Activated CD4-positive, alpha-beta T cell treated with anti-CD3 and anti-CD28 coated beads, Interleukin-2, amount 50 U/mL, for 4 hours (primary cell): Measurements from ENCODE around the gene TMEM41A.
"Not testable (repeated sequence)": the region's sequence is repeated elsewhere in the genome, so short reads cannot be mapped to it uniquely, and the experiment has no call there.

Experiments used
- DNase-seq, 2 experiments: peaks; one replicate each; pipeline ENCODE4 v3.0.0-alpha.2; 2020

TMEM41A gene

DNA sequence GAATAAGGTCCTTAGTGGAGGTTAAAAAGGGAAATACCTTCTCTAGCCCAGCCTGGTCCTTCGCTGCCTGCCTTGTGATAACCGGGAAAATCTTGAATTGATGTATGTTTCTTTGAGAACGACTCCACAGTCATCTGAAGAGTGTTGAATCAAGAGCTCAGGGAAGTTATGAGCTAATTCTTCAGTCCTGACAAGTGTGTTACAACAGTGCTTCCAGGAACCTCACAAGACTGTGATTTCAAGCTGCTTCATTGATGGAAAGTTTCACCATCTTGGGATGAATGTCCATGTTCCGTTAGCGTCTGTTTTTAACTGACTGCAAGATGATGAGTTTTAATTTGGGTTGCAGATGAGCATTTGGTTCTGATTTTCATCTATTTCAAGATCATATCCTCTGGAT is 12.4 kb downstream of the TMEM41A start:
- no peak for DNase-seq

DNA sequence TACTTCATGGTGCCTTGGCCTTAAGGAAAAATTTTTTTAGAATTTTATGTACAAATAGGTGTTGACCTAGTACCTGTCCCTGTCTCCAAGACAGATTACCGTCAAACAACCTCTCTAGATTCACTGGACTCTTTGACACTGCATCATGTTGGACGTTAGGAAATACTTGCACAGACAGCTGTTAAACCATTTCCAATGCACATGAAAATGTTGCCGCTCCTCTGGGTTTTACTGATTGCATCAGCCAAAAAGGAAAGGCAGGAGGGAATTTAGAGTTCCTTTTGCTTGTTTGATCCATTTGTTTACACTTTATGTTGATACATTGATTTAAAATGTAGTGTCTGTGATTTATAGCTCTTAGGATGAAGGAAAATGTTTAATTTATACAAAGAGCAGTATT is 14.5 kb downstream of the TMEM41A start:
- DNase-seq = no peak

DNA sequence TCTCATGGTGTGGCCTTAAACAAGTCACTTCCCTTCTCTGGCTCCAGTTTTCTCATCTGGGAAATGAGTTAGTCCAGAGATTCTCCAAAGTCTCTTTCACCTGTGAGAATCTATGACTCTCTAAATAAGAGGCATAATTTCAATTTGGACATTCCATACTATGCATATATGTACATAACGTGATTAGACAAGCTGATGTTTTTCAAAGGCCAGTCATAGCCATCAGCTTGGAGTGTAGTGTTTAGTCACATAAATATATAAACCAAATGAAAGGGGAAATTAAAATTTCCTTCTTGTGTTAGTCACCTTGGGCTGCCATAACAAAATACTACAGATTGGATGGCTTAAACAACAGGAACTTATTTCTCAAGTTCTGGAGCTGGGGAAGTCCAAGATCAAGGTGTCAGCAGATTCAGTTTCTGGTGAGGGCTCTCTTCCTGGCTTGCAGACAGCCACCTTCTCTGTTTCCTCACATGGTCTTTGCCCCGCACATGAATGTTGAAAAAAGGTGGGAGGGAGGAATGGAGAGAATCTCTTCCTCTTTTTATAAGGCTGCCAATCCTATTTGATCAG is 19.4 kb downstream of the TMEM41A start:
- no peak for DNase-seq

DNA sequence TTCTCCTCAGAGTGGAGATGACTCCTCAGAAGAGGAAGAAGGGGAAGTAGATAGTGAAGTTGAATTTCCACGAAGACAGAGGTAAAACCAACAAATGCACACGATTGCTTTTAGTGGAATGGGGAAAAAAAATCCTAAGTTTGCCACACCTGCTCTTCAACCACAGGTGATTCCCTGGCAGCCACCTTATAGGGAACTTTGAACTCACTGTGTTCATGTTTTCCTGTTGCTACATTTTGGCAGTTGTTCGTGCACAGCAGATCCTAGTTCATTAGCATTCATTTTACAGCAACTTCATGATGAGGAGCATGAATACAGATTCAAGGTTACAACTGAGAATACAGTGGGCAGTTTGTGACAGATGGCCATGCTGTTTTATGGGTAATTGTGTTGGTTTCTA is 21.5 kb downstream of the TMEM41A start:
- DNase-seq = no peak

DNA sequence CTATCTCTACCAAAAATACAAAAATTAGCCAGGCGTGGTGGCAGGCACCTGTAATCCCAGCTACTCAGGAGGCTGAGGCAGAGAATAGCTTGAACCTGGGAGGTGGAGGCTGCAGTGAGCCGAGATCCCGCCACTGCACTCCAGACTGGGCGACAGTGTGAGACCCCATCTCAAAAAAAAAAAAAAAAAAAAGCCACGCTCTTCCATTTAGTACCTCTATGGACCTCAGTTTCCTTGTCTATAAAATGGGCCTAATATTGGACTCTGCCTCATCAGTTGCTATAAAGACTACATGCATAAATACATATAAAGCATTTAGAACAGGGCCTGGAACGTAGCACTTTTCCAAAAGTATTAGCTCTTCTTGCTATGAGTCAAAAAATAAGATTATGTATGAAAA is 23.9 kb downstream of the TMEM41A start:
- not testable (repeated sequence) for DNase-seq

DNA sequence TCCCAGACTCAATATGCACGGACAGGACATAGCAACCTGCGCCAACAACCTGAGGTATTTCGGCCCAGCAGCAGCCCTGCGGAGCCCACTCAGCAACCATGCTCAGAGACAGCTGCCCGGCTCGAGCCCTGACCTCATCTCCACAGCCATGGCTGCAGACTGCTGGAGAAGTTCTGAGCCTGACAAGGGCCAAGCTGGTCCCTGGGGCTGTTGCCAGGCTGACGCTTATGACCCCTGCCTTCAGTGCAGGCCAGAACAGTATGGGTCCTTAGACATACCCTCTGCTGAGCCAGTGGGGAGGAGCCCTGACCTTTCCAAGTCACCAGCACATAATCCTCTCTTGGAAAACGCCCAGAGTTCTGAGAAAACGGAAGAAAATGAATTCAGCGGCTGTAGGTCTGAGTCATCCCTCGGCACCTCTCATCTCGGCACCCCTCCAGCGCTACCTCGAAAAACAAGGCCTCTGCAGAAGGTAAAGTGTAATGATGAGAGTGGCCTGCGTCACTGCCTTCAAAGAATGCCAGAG is 25.5 kb downstream of the TMEM41A start:
- no peak for DNase-seq

DNA sequence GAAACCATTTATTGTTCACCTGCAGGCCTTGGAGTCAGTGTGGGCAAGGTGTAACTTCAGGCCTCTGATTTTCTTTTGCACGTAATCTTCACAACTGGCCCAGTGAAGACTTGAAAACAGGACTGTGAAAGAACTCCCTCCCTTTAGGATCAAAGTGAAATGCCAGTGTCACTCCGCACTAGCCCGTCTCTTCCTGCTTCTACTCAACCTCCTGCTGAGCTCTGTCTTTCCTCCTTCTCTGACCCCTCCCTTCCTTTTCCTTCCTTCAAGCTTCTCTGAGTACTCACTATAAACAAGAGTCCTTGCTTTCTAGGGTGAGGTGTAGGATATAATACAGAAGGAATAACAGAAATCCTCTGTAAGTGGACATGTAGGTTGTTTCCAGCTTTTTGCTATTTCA is 28.5 kb downstream of the TMEM41A start:
- DNase-seq = no peak

DNA sequence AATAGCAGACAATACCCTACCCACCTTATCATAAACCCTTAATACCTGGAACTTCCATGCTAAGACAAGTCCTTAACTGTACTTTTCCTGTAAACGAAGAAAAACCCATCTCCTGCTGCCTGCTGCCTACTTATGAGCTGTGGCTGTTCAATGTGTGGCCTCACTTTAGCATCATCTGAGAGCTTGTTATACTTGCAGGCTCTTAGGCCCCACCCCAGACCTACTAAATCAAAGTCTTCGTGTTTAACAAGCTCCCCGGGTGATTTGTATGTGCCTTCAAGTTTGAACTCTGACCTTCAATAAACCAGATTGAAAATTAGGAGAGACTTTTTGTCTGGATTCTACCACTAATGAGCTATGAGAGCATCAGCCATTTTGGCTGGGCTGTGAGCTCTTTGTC is 29.3 kb downstream of the TMEM41A start:
- DNase-seq = no peak

DNA sequence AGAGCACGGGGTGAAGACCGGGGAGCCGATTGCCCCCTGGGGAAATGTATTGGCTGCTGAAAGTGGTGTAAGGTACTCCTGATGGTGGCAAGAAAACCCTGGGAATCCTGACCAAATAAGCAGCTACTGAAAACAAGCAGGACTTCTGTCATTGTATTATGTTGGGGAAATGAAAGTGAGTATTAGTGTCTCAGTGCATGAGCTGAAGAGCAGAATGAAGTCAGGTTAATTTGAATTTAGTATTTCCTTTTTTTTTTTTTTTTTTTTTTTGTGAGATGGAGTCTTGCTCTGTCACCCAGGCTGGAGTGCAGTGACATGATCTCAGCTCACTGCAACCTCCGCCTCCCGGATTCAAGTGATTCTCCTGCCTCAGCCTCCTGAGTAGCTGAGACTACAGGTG is 32.7 kb downstream of the TMEM41A start:
- not testable (repeated sequence) for DNase-seq

DNA sequence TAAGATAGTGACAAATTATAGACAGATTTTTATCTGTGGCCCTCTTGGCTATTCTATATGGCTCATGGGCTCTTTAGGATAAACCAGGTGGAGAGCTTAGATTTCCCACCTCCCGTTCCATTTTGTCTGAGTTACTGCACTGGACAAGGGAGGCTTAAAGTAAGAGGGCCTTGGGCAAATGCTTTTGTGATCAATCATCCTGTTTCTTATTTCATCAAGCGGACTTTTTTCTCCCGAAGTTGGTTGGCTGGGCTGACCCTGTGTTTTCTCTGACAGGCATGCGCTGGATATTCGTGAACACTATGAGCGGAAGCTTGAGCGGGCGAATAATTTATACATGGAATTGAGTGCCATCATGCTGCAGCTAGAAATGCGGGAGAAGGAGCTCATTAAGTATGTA is 33.4 kb downstream of the TMEM41A start:
- DNase-seq = no peak

DNA sequence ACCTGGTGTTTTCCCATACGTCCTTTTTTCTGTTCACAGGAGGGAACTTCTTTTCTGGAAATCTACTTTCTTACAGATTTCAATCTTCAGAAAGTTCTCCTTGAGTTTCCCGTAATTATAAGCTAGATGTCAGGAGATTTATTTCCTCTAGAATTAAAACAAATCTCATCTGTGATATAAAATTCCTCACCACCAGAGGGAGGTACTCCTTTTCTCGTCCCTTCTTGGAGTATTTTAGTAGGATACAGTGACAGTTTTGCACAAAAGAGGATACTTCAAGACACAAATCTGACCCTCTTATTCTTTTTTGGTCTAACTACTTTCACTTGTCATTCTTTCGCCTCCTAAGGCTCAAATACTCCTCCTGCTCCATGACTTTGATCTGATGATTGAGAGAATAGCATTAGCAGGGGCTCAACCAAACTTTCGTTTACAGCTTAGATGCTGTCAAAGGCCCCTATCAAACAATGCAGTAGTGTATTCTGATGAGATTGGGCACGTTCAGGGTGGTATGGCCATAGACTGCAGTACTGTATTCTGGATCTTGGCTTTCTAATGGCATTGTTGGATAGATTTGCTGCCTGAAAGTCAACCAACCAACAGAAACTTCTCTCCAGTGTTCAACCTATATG is 38.0 kb downstream of the TMEM41A start:
- DNase-seq = no peak

DNA sequence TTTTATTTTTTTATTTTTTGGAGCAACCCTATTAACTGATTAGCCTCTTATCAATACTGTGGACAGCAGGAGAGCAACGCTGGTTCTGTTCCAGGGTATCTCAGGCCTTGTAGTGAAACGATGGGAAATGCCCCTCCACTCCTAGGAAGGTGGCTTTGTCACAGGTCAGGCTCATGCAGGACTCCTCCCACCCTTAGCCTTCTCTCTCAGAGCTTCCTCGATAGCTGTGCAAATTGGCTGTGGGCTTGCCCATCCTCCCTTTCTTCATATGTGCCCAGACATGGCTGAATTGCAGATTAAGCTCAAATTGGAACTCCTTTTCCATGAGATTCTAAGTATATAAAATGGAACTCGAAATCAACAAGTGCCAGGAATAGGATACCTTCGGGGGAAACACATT is 38.5 kb downstream of the TMEM41A start:
- no peak for DNase-seq

DNA sequence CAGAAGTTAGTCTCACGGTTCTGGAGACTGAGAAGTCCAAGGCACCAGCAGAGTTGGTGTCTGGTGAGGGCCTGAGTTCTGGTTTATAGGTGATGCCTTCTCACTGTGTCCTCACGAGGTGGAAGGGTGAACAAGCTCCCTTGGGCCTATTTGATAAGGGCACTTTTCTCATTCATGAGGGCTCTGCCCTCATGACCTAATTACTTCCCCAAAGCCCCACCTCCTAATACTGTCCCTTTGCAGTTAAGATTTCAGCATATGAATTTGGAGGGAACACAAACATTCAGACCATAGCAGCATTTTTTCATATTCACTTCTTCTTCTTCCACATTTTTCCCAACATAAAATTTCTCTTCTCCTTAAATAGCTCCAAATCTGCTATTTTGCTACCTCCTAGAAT is 41.5 kb downstream of the TMEM41A start:
- no peak for DNase-seq

DNA sequence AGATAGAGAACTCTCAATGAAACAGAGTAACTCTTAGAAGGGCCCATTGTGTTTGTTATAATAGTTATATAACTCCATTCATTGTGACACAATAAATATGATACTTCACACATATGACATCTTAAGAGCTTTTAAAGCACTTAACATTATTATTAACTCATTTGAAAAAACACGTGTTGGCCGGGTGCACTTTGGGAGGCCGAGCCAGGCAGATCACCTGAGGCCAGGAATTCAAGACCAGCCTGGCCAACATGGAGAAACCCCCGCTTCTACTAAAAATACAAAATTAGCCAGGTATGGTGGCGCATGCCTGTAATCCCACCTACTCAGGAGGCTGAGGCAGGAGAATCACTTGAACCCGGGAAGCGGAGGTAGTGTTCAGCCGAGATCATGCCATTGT is 47.4 kb downstream of the TMEM41A start:
- not testable (repeated sequence) for DNase-seq

DNA sequence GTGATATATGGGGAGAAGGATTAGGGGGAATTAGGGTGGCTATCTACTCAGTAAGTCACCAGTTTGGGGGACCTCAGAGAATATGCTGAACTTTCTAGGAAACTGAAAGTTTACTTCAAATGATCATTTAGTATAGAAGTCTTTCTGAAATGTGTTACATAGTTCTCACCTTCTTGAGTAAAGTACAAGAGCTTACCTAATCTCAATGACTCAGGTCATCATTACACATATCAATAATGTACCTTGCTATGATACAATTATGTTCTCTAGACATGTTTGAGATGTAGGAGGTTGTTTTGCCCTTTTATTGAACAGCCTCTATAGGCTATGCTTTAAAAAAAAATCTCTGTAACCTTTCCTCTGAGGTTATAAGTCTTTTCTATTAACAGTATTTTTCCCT is 50.7 kb downstream of the TMEM41A start:
- no peak for DNase-seq

DNA sequence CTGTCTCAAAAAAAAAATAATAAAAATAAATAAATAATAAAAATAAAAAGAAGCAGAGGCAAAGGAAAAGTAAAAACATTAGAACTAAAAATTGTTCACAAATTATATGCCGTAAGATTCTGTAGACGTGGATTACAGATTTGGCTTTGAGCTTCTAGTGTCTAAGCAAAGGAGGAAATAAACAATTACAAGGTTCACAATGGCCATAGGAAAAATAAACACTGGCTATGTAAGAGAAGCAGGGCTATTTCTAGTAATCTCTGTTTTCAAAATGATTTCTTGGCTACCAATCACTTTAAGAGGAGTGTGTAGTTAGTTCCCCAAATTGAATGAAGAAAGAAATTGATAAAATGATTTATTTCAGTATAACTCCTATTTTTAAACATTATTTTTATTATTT is 54.5 kb downstream of the TMEM41A start:
- no peak for DNase-seq

DNA sequence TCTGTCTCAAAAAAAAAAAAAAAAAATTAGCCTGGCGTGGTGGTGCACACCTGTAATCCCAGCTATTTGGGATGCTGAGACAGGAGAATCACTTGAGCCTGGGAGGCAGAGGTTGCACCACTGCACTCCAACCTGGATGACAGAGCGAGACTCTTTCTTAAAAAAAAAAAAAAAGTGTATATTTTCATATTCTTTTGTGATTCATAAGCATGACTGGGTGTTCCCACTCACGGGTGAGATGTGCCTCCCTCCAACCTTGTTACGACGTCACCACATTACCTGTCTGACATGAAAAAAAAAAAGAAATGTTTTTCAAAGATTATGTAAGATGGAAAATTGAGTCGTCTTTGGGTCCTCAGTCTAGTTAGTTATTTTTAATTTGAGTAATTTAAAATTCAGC is 56.8 kb downstream of the TMEM41A start:
- DNase-seq = no peak

DNA sequence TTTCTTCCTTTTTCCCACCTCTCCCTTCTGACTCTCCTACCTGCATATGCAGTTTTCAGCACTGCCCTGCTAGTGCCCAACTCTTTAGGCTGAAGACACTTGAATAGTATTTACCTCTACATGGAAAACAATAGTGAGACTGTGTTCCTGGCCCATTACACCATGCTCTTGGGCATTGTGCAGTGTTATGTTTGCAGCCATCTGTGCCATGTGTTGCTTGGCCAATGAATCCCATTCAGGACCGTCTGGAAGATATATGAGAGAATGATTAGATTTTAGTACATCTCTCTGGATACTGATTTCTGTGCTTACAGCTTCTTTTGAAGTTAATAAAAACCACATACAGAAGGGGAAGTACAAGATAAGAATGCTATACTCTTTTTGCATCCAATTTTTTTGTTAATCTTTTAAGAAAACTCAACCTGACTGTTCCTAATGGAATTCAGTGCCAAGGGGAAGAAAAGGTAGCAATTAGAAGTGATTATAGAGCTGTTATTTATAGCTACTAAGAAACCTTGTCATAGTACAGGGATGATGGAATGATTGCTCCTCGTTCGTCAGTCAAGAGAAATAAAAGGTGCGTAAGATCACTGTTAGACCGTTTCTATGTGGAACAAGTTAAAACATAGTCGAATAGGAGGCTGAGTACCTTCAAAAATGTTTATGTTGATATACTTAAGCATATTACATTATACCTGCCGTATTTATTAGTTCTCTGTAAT is 58.9 kb downstream of the TMEM41A start:
- DNase-seq = no peak
